Frontal cortex (tissue), 4 donors: ENCODE data around the gene ESR2. TPM values are rescaled to one million over a fixed set of nuclear protein-coding genes. Genes with fewer than 3 reads are reported as not detected.
"Not testable (repeated sequence)": the region's sequence is repeated elsewhere in the genome, so short reads cannot be mapped to it uniquely, and the experiment has no call there.

Experiments used
- DNase-seq, 2 donors: peaks; one replicate each; pipeline ENCODE4 v3.0.0; 2012; ENCODE audit warnings: low spot score in 2 of 2
- FAIRE-seq: peaks from 2 replicates; lab custom pipeline; 2012; peaks lifted over from hg19 to GRCh38; lab: Jason Lieb, UNC
- small RNA-seq: library from RNA; depleted of rRNA; stranded (forward); fragments of <200 nt; gene quantifications from one replicate; pipeline ENCODE3, GENCODE V24; 2014
- total RNA-seq: library from RNA; depleted of rRNA; stranded (reverse); fragments of >200 nt; gene quantifications from one replicate; pipeline ENCODE4 v1.2.3, GENCODE V29; 2014
- donor health status: control.
- donor health status: control.
- donor health status: control.

Gene ESR2
- total RNA-seq, 1 donor from 2014 or later = 1.2 TPM

- FAIRE-seq = no peak
- no peak for DNase-seq
These were observed 233.1 kb downstream of the ESR2 start for GRCh38 chr14:64061115-64061514.

- no peak for FAIRE-seq
- DNase-seq = no peak
These were observed 233.5 kb downstream of the ESR2 start for GRCh38 chr14:64060648-64061096.

- DNase-seq (no peak), FAIRE-seq (no peak)
These were observed 234.0 kb downstream of the ESR2 start for GRCh38 chr14:64060199-64060545.

- FAIRE-seq (no peak), DNase-seq (no peak)
These were observed 234.5 kb downstream of the ESR2 start for GRCh38 chr14:64059454-64060198.

GRCh38 chr14:64053694-64054669, 240.2 kb downstream of the ESR2 start:
- no peak for FAIRE-seq

GRCh38 chr14:64049616-64050381, 244.4 kb downstream of the ESR2 start:
- DNase-seq = no peak
- FAIRE-seq = no peak

More at GRCh38 chr14:64053694-64054669, 240.2 kb downstream of the ESR2 start:
- DNase-seq = no peak

- FAIRE-seq = no peak
- no peak for DNase-seq
These were observed 249.1 kb downstream of the ESR2 start for GRCh38 chr14:64045091-64045490.

GRCh38 chr14:64043296-64043695, 250.9 kb downstream of the ESR2 start:
- FAIRE-seq = not testable (repeated sequence)

GRCh38 chr14:64040044-64040443, 254.1 kb downstream of the ESR2 start:
- FAIRE-seq = no peak
- no peak for DNase-seq

More at GRCh38 chr14:64043296-64043695, 250.9 kb downstream of the ESR2 start:
- DNase-seq = not testable (repeated sequence)

- no peak for FAIRE-seq
- DNase-seq = peak in 1 of 2 donors; percentile 18
These were observed 255.2 kb downstream of the ESR2 start for GRCh38 chr14:64038841-64039542.

- FAIRE-seq, DNase-seq: not testable (repeated sequence)
These were observed 256.1 kb downstream of the ESR2 start for GRCh38 chr14:64037869-64038745.

- no peak for FAIRE-seq
- DNase-seq = no peak
These were observed 259.0 kb downstream of the ESR2 start for GRCh38 chr14:64035143-64035542.

Small RNAs within 50 kb of the gene (small RNA-seq; reads per million reads assigned to genes)
- gene MIR548H1 = not detected

Other genes with a start within 250 kb of the ESR2 start
- 28.5 TPM for gene MTHFD1, start 94.0 kb upstream of the ESR2 start, total RNA-seq
- gene AKAP5, start 171.1 kb upstream of the ESR2 start, total RNA-seq = 37.5 TPM
- 15.5 TPM for gene ZBTB25, start 209.5 kb upstream of the ESR2 start, total RNA-seq
- 52.2 TPM for gene ZBTB1, start 210.4 kb upstream of the ESR2 start, total RNA-seq
- gene HSPA2, start 246.4 kb upstream of the ESR2 start, total RNA-seq = 9.0 TPM